ENCODE results near the gene BTBD9.

Gene BTBD9

DNA sequence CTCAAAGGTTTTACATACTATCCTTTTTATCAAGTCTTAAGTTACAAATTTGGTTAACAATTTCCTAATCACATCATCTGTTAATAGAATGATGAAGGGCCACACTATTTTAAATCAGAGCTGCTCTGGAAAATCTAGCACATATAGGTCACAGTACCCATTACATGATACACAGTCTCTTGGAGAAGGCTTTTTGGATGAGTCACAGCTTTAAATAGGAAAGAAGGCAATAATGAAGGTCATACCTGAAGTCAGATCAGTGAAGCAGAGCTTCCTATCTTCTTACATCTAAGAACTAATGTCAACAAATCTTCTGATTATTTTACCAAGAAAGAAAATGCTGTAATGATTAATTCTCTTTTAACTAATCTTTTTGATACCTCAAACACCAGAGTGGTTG is 248.5 kb downstream of the BTBD9 start:
- TF ChIP-seq CTCF (IDR thresholded peaks at IDR 0.05; ENCODE audit: control extremely low read depth, extremely low read depth, low read depth, missing control alignments), result no peak
- POLR2A ChIA-PET, result interaction anchor here (0.7 kb wide), 1 partner anchor 158 kb away, joined by 4 read pairs; no protein-coding TSS in a partner anchor
- CTCF ChIA-PET, result interaction anchor here (1.0 to 1.4 kb wide), 3 partner anchors 15 to 167 kb away, joined by 3 to 4 read pairs (median 3); no protein-coding TSS in a partner anchor
- DNase-seq (ENCODE audit: extremely low spot score), result no peak

GRCh38 chr6:38389875-38390274 is 249.9 kb downstream of the BTBD9 start:
- no peak for TF ChIP-seq CTCF (IDR thresholded peaks at IDR 0.05; ENCODE audit: control extremely low read depth, extremely low read depth, low read depth, missing control alignments)
- POLR2A ChIA-PET, result no interaction called here
- CTCF ChIA-PET, result no interaction called here
- DNase-seq (ENCODE audit: extremely low spot score), result no peak

GRCh38 chr6:38387971-38388370 is 251.8 kb downstream of the BTBD9 start:
- no peak for TF ChIP-seq CTCF (IDR thresholded peaks at IDR 0.05; ENCODE audit: control extremely low read depth, extremely low read depth, low read depth, missing control alignments)
- ChIA-PET CTCF (no interaction called here), POLR2A (no interaction called here)
- no peak for DNase-seq (ENCODE audit: extremely low spot score)

GRCh38 chr6:38387461-38387860 is 252.3 kb downstream of the BTBD9 start:
- TF ChIP-seq CTCF (IDR thresholded peaks at IDR 0.05; ENCODE audit: control extremely low read depth, extremely low read depth, low read depth, missing control alignments), result no peak
- CTCF ChIA-PET, result no interaction called here
- no peak for DNase-seq (ENCODE audit: extremely low spot score)
- POLR2A ChIA-PET, result no interaction called here

- ChIA-PET POLR2A (no interaction called here), CTCF (no interaction called here)
- TF ChIP-seq CTCF (IDR thresholded peaks at IDR 0.05; ENCODE audit: control extremely low read depth, extremely low read depth, low read depth, missing control alignments), result no peak
- no peak for DNase-seq (ENCODE audit: extremely low spot score)
Observed at GRCh38 chr6:38378801-38379200, 260.9 kb downstream of the BTBD9 start.

DNA sequence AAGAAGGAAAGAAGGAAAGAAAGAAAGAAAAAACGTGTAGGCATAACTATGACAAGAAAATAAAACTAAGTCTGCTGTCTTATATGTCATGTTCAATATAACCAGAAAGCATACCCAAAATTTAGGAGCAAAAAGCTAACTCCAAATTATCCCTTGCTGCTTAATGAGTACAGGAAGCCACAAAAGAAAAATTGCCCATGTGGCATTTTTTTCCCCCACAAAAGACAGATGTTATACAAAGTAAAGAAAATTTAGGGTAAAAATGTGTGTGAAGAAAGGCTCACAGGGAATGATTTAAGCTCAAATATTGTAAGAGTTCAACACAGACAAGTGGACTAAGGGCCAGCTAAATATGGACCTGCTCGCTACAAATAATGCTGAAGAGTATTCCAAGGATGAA is 263.8 kb downstream of the BTBD9 start:
- ChIA-PET POLR2A (no interaction called here), CTCF (interaction anchor here (1.4 to 1.5 kb wide), 2 partner anchors 15 to 75 kb away, joined by 3 to 4 read pairs; no protein-coding TSS in a partner anchor)
- no peak for DNase-seq (ENCODE audit: extremely low spot score)
- TF ChIP-seq CTCF (IDR thresholded peaks at IDR 0.05; ENCODE audit: control extremely low read depth, extremely low read depth, low read depth, missing control alignments), result no peak

- POLR2A ChIA-PET, result no interaction called here
- CTCF ChIA-PET, result interaction anchor here (1.4 to 1.5 kb wide), 2 partner anchors 16 to 75 kb away, joined by 3 to 4 read pairs; no protein-coding TSS in a partner anchor
- no peak for DNase-seq (ENCODE audit: extremely low spot score)
- TF ChIP-seq CTCF (IDR thresholded peaks at IDR 0.05; ENCODE audit: control extremely low read depth, extremely low read depth, low read depth, missing control alignments), result no peak
Observed at GRCh38 chr6:38375341-38375740, 264.4 kb downstream of the BTBD9 start.

Measured in GM10248 (cell line).